Dendritic cell treated with granulocyte-macrophage colony-stimulating factor and Interleukin-4, amounts not matched to agents 40 ng/mL and 50 ng/mL, for 4 days (primary cell): ENCODE data around the gene PRICKLE3.

Experiments
- H3K27ac Mint-ChIP-seq: one replicate; pipeline ENCODE4 v1.8.0; 2022; ENCODE audit warnings: mild to moderate bottlenecking, mixed read lengths
- H3K27me3 Mint-ChIP-seq: one replicate; pipeline ENCODE4 v1.8.0; 2022; ENCODE audit warnings: mild to moderate bottlenecking, mixed read lengths
- H3K36me3 Mint-ChIP-seq: one replicate; pipeline ENCODE4 v1.8.0; 2022; ENCODE audit warnings: low read depth, mixed read lengths
- H3K4me1 Mint-ChIP-seq: one replicate; pipeline ENCODE4 v1.8.0; 2022; ENCODE audit warnings: low read depth, mixed read lengths
- H3K4me3 Mint-ChIP-seq: one replicate; pipeline ENCODE4 v1.8.0; 2022; ENCODE audit warnings: mild to moderate bottlenecking, moderate library complexity, mixed read lengths
- H3K9me3 Mint-ChIP-seq: one replicate; pipeline ENCODE4 v1.8.0; 2022; ENCODE audit warnings: mixed read lengths
- intact Hi-C: fragments of 100-400 bp; cut with micrococcal nuclease; formaldehyde crosslinking; loops from one replicate; pipeline ENCODE4 v1.15.0; 2022

Gene PRICKLE3, protein sequence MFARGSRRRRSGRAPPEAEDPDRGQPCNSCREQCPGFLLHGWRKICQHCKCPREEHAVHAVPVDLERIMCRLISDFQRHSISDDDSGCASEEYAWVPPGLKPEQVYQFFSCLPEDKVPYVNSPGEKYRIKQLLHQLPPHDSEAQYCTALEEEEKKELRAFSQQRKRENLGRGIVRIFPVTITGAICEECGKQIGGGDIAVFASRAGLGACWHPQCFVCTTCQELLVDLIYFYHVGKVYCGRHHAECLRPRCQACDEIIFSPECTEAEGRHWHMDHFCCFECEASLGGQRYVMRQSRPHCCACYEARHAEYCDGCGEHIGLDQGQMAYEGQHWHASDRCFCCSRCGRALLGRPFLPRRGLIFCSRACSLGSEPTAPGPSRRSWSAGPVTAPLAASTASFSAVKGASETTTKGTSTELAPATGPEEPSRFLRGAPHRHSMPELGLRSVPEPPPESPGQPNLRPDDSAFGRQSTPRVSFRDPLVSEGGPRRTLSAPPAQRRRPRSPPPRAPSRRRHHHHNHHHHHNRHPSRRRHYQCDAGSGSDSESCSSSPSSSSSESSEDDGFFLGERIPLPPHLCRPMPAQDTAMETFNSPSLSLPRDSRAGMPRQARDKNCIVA

DNA sequence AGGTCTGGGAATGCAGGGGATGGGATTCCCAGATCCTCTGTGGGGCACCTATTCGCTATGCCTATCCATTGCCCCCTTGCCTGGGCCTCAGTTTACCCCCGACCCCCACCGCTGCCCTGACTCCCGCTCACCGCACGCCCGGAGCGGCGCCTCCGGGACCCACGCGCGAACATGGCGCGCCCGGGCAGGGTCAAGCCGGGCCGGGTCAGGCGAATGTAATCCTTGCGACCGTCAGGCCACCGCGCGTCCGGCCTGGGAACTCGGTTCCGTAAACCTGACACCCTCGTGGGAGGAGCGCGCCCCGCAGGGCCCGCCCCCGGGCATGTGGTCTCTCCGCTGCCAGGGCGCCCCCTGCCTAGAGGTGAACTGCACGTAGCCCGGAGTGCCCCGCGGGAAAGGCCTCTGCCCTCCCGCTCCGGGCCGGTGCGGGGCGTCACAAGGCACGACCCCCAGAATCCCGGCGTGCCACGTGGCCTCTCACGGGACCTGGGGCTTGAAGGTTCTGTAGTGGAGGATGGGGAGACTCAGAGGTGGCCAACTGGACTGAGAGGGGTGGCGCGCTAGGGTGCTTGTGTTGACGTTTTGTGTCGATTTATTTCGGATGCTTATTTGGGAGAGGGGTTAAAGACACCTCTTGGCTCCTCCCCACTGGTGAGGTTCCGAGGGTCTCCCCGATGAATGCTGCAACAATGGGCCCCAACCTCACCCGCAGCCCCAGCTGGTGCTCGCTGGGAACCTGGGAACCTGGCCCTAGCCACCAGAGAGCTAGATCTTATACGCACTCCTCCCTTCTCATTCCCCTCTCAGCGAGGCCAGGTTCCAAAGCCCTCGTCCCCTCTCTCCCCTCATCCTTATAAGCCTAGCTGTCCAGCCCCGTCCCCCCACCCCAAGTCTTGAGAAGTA, at the start of gene PRICKLE3:
Gene PRICKLE3, minus strand, starts transcription at position 249 of the 903 bp plus-strand sequence. Its CDS starts 76 bp downstream, at position 173.
- Mint-ChIP-seq H3K4me1 (peaks cover 67% of the 10 kb centered on the region), H3K27me3 (no peaks in the 10 kb centered on the region), H3K9me3 (no peaks in the 10 kb centered on the region), H3K27ac (peak within 1 kb of the TSS; percentile 78), H3K36me3 (peaks cover 38% of the 10 kb centered on the region), H3K4me3 (peak within 1 kb of the TSS; percentile 84)
- intact Hi-C loops, result no loop called here

- no peak overlapping the region for H3K4me3 Mint-ChIP-seq
- H3K9me3 Mint-ChIP-seq, result no peaks in the 10 kb centered on the region
- peaks cover 34% of the 10 kb centered on the region for H3K4me1 Mint-ChIP-seq
- intact Hi-C loops, result no loop called here
- no peak overlapping the region for H3K27ac Mint-ChIP-seq
- peaks cover 9% of the 10 kb centered on the region for H3K36me3 Mint-ChIP-seq
- no peaks in the 10 kb centered on the region for H3K27me3 Mint-ChIP-seq
Observed at GRCh38 chrX:49233887-49234555, 47.8 kb upstream of the PRICKLE3 start.

- Mint-ChIP-seq H3K9me3 (no peaks in the 10 kb centered on the region), H3K27ac (peak within 1 kb of the TSS; percentile 30), H3K4me3 (no peak within 1 kb of the TSS), H3K27me3 (no peaks in the 10 kb centered on the region), H3K4me1 (peaks cover 34% of the 10 kb centered on the region), H3K36me3 (peaks cover 9% of the 10 kb centered on the region)
- intact Hi-C loops, result no loop called here
Observed at GRCh38 chrX:49233176-49233575, 47.0 kb upstream of the PRICKLE3 start, which contains the start of gene CACNA1F. Gene CACNA1F (minus strand): TSS chrX:49233340. CDS start chrX:49233309, 31 bp downstream.

GRCh38 chrX:49232525-49232924, 46.4 kb upstream of the PRICKLE3 start:
- peaks cover 9% of the 10 kb centered on the region for H3K36me3 Mint-ChIP-seq
- H3K27ac Mint-ChIP-seq, result peak overlapping the region; percentile 30
- no peaks in the 10 kb centered on the region for H3K9me3 Mint-ChIP-seq
- peaks cover 4% of the 10 kb centered on the region for H3K27me3 Mint-ChIP-seq
- H3K4me3 Mint-ChIP-seq, result no peak overlapping the region
- H3K4me1 Mint-ChIP-seq, result peaks cover 34% of the 10 kb centered on the region
- intact Hi-C loops, result no loop called here

GRCh38 chrX:49231333-49232000, 45.3 kb upstream of the PRICKLE3 start:
- Mint-ChIP-seq H3K4me3 (peak overlapping the region; percentile 72), H3K27me3 (peaks cover 6% of the 10 kb centered on the region), H3K27ac (peak overlapping the region; percentile 87), H3K4me1 (peaks cover 24% of the 10 kb centered on the region), H3K36me3 (peaks cover 9% of the 10 kb centered on the region), H3K9me3 (no peaks in the 10 kb centered on the region)
- intact Hi-C loops, result loop anchor here (2.0 kb wide), 1 partner anchor 37 kb away; the partner anchor contains the start of gene PPP1R3F

DNA sequence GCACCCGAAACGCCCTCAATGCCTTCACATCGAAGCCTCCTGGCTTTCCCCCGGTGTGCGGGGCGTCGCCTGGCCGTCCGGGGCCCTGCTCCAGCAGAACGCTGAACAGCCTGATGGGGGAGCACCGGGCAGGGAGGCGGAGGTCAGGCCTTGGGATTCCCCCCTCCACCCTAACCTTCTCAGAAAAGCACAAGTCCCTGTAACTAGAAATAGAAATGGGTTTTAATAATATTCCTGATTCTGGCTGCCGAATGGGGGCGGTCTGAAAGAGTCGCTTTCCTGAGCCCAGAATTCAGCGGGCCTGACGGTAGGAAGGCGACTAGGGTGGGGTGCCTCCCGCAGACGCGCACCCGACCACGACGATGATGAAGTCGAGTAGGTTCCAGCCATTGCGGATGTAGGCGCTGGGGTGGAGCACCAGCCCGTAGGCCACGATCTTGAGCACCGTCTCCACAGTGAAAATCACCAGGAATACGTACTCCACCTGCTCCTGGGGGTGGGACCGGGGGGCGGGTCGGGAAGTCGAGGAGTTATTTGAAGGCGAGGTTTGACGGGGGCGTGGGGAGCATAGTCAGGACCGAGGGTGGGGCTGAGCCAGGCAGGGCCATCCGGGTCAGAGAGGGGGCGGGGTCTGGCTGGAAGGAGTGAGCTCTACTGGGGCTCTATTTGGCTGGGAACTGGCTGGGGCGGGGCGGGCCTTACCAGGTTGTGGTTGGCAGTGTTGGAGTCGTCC, 44.5 kb upstream of the PRICKLE3 start:
- Mint-ChIP-seq H3K4me3 (peak overlapping the region; percentile 72), H3K27me3 (peaks cover 13% of the 10 kb centered on the region), H3K4me1 (peaks cover 24% of the 10 kb centered on the region), H3K36me3 (peaks cover 6% of the 10 kb centered on the region), H3K9me3 (no peaks in the 10 kb centered on the region), H3K27ac (peak overlapping the region; percentile 87)
- intact Hi-C loops, result loop anchor here (2.0 kb wide), 1 partner anchor 38 kb away; the partner anchor contains the start of gene PPP1R3F

DNA sequence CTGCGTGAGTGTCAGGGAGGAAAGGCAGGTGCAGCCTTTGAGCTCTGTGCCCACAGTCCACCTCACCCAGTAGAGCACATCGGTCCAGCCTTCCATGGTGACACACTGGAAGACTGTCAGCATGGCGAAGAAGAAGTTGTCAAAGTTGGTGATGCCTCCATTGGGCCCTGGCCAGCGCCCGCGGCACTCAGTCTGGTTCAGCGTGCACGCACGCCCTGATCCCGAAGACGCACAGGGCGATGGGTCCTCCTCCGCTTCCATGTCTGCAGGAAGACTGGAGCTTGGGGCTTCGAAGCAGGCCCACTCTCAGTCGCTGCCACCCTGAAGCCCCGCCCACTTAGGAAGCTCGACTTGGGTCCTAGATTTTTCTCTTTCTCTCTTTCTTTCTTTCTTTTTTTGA, 42.0 kb upstream of the PRICKLE3 start:
- Mint-ChIP-seq H3K27me3 (peaks cover 23% of the 10 kb centered on the region), H3K4me1 (peaks cover 24% of the 10 kb centered on the region), H3K9me3 (no peaks in the 10 kb centered on the region), H3K4me3 (no peak overlapping the region), H3K36me3 (no peaks in the 10 kb centered on the region), H3K27ac (no peak overlapping the region)
- intact Hi-C loops, result no loop called here

DNA sequence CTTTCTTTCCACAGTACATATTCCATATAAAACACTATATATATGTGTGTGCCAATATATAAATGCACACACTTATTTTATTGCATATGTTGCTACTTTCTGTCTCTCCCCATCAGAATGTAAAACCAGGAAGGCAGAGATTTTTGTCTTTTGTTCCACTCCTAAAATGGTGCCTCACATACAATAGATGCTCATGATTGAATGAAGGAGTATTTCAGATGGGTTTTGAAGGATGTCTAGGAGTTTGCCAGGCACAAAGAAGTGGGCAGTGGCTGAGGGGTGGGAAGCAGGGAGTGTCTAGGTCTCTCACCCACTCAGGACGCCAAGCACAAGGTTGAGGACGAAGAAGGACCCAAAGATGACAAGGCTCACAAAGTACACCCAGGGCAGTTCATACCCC, 41.6 kb upstream of the PRICKLE3 start:
- intact Hi-C loops, result no loop called here
- H3K4me1 Mint-ChIP-seq, result peaks cover 24% of the 10 kb centered on the region
- peaks cover 24% of the 10 kb centered on the region for H3K27me3 Mint-ChIP-seq
- no peaks in the 10 kb centered on the region for H3K9me3 Mint-ChIP-seq
- H3K36me3 Mint-ChIP-seq, result no peaks in the 10 kb centered on the region
- no peak overlapping the region for H3K4me3 Mint-ChIP-seq
- H3K27ac Mint-ChIP-seq, result no peak overlapping the region

GRCh38 chrX:49226946-49227345, 40.8 kb upstream of the PRICKLE3 start:
- H3K27me3 Mint-ChIP-seq, result peaks cover 24% of the 10 kb centered on the region
- no peak overlapping the region for H3K4me3 Mint-ChIP-seq
- intact Hi-C loops, result no loop called here
- no peak overlapping the region for H3K27ac Mint-ChIP-seq
- H3K36me3 Mint-ChIP-seq, result no peaks in the 10 kb centered on the region
- no peaks in the 10 kb centered on the region for H3K9me3 Mint-ChIP-seq
- H3K4me1 Mint-ChIP-seq, result peaks cover 22% of the 10 kb centered on the region

- H3K36me3 Mint-ChIP-seq, result no peaks in the 10 kb centered on the region
- H3K27ac Mint-ChIP-seq, result no peak overlapping the region
- H3K4me1 Mint-ChIP-seq, result peaks cover 12% of the 10 kb centered on the region
- H3K9me3 Mint-ChIP-seq, result no peaks in the 10 kb centered on the region
- peaks cover 28% of the 10 kb centered on the region for H3K27me3 Mint-ChIP-seq
- intact Hi-C loops, result no loop called here
- H3K4me3 Mint-ChIP-seq, result no peak overlapping the region
Observed at GRCh38 chrX:49225858-49226257, 39.7 kb upstream of the PRICKLE3 start.

GRCh38 chrX:49221868-49222267, 35.7 kb upstream of the PRICKLE3 start:
- Mint-ChIP-seq H3K27ac (no peak overlapping the region), H3K9me3 (no peaks in the 10 kb centered on the region)

GRCh38 chrX:49220100-49220499, 33.9 kb upstream of the PRICKLE3 start:
- Mint-ChIP-seq H3K4me1 (peaks cover 8% of the 10 kb centered on the region), H3K27ac (no peak overlapping the region), H3K36me3 (no peaks in the 10 kb centered on the region), H3K27me3 (peaks cover 12% of the 10 kb centered on the region), H3K4me3 (no peak overlapping the region), H3K9me3 (no peaks in the 10 kb centered on the region)
- intact Hi-C loops, result no loop called here

More at GRCh38 chrX:49221868-49222267, 35.7 kb upstream of the PRICKLE3 start:
- H3K27me3 Mint-ChIP-seq, result peaks cover 24% of the 10 kb centered on the region
- no peaks in the 10 kb centered on the region for H3K36me3 Mint-ChIP-seq
- H3K4me3 Mint-ChIP-seq, result no peak overlapping the region
- H3K4me1 Mint-ChIP-seq, result peaks cover 8% of the 10 kb centered on the region
- intact Hi-C loops, result no loop called here
